ENCODE data around the gene USP25. TPM values are rescaled to one million over a fixed set of nuclear protein-coding genes. Genes with fewer than 3 reads are reported as not detected.

USP25 gene
- total RNA-seq, 4 donors from 2014 or later: 17.4 to 42.0 (median 27.5) TPM

DNA sequence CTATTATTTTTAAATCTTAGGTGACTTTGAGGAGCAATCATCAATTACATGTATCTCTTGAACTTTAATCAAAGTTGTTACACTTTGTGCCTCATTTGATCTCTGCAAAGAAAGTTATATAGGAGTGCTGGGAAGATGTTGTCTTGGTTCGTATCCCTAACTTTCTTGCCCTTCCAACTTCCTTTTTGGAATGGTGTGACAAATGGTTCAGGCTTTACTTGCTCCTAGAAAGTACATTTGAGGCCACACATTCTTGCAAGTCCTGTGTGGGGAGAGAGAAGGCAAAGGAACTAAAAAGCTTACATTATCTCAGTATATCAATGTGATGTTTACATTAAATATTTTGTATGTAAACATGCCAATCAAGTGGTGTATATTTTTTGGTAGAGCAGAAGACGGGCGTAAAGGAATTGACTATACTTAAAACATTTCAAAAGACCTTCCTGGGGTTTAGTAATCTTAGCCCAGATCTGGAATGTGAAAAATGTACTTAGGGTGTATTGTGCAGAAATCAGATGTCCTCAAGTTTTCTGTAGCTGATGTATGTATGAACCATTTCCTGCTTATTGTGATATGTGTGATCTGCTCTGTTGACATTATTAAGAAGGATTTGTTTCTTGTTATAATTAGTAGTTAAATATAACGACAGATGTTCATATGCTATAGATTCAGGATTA lies 59.2 kb downstream of the USP25 start:
- Histone ChIP-seq H3K27ac (no peak overlapping the region), H3K4me3 (no peak overlapping the region), H3K36me3 (no peaks in the 10 kb centered on the region), H3K9me3 (no peaks in the 10 kb centered on the region), H3K4me1 (no peaks in the 10 kb centered on the region), H3K27me3 (no peaks in the 10 kb centered on the region)
- no peak for TF ChIP-seq POLR2A (IDR thresholded peaks at IDR 0.05)
- TF ChIP-seq, protein P1, sequence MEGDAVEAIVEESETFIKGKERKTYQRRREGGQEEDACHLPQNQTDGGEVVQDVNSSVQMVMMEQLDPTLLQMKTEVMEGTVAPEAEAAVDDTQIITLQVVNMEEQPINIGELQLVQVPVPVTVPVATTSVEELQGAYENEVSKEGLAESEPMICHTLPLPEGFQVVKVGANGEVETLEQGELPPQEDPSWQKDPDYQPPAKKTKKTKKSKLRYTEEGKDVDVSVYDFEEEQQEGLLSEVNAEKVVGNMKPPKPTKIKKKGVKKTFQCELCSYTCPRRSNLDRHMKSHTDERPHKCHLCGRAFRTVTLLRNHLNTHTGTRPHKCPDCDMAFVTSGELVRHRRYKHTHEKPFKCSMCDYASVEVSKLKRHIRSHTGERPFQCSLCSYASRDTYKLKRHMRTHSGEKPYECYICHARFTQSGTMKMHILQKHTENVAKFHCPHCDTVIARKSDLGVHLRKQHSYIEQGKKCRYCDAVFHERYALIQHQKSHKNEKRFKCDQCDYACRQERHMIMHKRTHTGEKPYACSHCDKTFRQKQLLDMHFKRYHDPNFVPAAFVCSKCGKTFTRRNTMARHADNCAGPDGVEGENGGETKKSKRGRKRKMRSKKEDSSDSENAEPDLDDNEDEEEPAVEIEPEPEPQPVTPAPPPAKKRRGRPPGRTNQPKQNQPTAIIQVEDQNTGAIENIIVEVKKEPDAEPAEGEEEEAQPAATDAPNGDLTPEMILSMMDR (IDR thresholded peaks at IDR 0.05): no peak
- 67 to 84% methylated on average over 4 of the region's 4 CpGs for WGBS, 2 donors
- no peak for DNase-seq
- intact Hi-C loops (cut with DNase I): no loop called here

DNA sequence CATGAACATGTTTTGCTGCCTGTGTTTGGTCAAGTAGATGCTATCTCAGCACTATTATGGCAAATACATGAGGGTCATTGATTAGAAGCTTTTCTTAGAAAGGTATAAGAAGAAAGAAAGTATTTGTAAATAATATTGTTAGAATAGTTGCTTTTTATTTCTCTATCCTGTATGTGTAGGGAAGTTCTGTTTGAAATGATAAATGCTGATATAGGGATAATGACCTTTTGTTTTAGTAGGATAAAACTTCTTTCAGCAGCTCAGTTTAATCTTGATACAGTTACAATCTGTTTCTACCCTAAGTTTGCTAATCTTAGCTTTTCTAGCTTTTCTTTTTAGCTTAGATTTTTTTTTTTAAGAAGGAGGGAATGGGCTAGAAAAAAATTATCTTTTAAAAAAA lies 63.3 kb downstream of the USP25 start:
- Histone ChIP-seq H3K27ac (no peak overlapping the region), H3K27me3 (no peaks in the 10 kb centered on the region), H3K36me3 (no peaks in the 10 kb centered on the region), H3K4me3 (no peak overlapping the region), H3K9me3 (no peaks in the 10 kb centered on the region), H3K4me1 (no peaks in the 10 kb centered on the region)
- intact Hi-C loops (cut with DNase I): no loop called here
- TF ChIP-seq, protein P1 (IDR thresholded peaks at IDR 0.05): no peak
- no peak for TF ChIP-seq POLR2A (IDR thresholded peaks at IDR 0.05)
- no peak for DNase-seq

- 67 to 91% methylated on average over 1 of the region's 1 CpG for WGBS, 2 donors
Measured at GRCh38 chr21:15793550-15794235, 63.9 kb downstream of the USP25 start.

GRCh38 chr21:15794277-15794912 lies 64.6 kb downstream of the USP25 start:
- intact Hi-C loops (cut with DNase I): no loop called here
- no peak overlapping the region for H3K27ac ChIP-seq
- no peak for TF ChIP-seq POLR2A (IDR thresholded peaks at IDR 0.05)
- TF ChIP-seq, protein P1 (IDR thresholded peaks at IDR 0.05): no peak
- no peak for DNase-seq
- WGBS, 2 donors: 95 to 100% methylated on average over 2 of the region's 2 CpGs
- no peaks in the 10 kb centered on the region for H3K36me3 ChIP-seq
- no peaks in the 10 kb centered on the region for H3K4me1 ChIP-seq
- H3K9me3 ChIP-seq: no peaks in the 10 kb centered on the region
- no peak overlapping the region for H3K4me3 ChIP-seq
- H3K27me3 ChIP-seq: no peaks in the 10 kb centered on the region

More at GRCh38 chr21:15793550-15794235, 63.9 kb downstream of the USP25 start:
- no peak for DNase-seq
- Histone ChIP-seq H3K27ac (no peak overlapping the region), H3K4me1 (no peaks in the 10 kb centered on the region), H3K27me3 (no peaks in the 10 kb centered on the region), H3K36me3 (no peaks in the 10 kb centered on the region), H3K9me3 (no peaks in the 10 kb centered on the region), H3K4me3 (no peak overlapping the region)
- intact Hi-C loops (cut with DNase I): no loop called here
- TF ChIP-seq, protein P1 (IDR thresholded peaks at IDR 0.05): no peak
- no peak for TF ChIP-seq POLR2A (IDR thresholded peaks at IDR 0.05)

DNA sequence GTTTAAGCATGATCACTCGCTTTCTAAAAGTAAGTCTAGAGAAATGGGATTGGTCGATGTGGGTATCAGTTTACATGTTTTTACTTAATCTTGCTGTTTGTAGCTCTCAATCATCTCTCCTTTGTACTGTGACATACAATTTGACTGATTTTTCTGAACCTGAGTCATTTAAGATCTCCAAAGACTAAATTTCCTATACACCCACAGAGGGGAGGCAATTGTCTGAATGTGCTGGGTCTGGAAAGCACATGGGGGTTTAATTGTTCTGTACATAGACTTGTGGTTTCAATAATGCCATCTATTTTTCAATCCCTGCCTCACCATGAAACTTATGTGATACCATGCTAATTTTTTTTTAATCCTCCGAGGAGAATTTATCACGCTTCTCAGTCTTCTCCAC lies 65.8 kb downstream of the USP25 start:
- WGBS, 2 donors: 85 to 94% methylated on average over 4 of the region's 4 CpGs
- Histone ChIP-seq H3K9me3 (no peaks in the 10 kb centered on the region), H3K36me3 (peaks cover 0 to 5% (median 0%) of the 10 kb centered on the region in 3 donors), H3K4me1 (no peaks in the 10 kb centered on the region), H3K27ac (no peak overlapping the region), H3K4me3 (no peak overlapping the region), H3K27me3 (no peaks in the 10 kb centered on the region)
- intact Hi-C loops (cut with DNase I): no loop called here
- DNase-seq: no peak
- no peak for TF ChIP-seq POLR2A (IDR thresholded peaks at IDR 0.05)
- TF ChIP-seq, protein P1 (IDR thresholded peaks at IDR 0.05): no peak
